DND-41 (cell line): ENCODE measurements around the gene ATP10A.

Experiments used
- ATAC-seq: fragments of 200-7000 bp; cut with Tn5 transposase; 3 replicates; pipeline ENCODE4 v1.9.1; 2021; ENCODE audit warnings: low read depth; ENCODE audit not compliant: insufficient read depth
- DNase-seq: peaks from one replicate; pipeline ENCODE4 v3.0.0-alpha.2; 2020
- H2AFZ ChIP-seq: 2 replicates; pipeline ENCODE4 v1.6.0; 2012; ENCODE audit warnings: low read depth, low read length
- H3K27ac ChIP-seq: 2 replicates; pipeline ENCODE4 v1.5.1; 2012; ENCODE audit warnings: low read length, inconsistent platforms
- H3K27me3 ChIP-seq: fragments of 200-600 bp; sonication (generic); 2 replicates; pipeline ENCODE4 v1.6.0; 2012; ENCODE audit warnings: low read length, mild to moderate bottlenecking, inconsistent platforms; ENCODE audit not compliant: insufficient read depth, poor library complexity
- H3K36me3 ChIP-seq: 2 replicates; pipeline ENCODE4 v1.5.1; 2012; ENCODE audit warnings: low read length, inconsistent platforms; ENCODE audit not compliant: insufficient read depth
- H3K4me1 ChIP-seq: 2 replicates; pipeline ENCODE4 v1.5.1; 2012; ENCODE audit warnings: mild to moderate bottlenecking, low read length; ENCODE audit not compliant: insufficient read depth
- H3K4me2 ChIP-seq: 2 replicates; pipeline ENCODE4 v1.6.0; 2012; ENCODE audit warnings: mild to moderate bottlenecking, moderate library complexity, low read length, inconsistent platforms; ENCODE audit not compliant: insufficient read depth
- H3K4me3 ChIP-seq, 2 experiments: fragments of 200-600 bp in 1 of 2; shearing (Covaris generic) in 1 of 2; 2 replicates each; pipeline ENCODE4 v1.5.1; 2012 to 2016; ENCODE audit warnings: inconsistent platforms in 2 of 2, low read length in 2 of 2, mild to moderate bottlenecking in 2 of 2, low read depth in 1 of 2, moderate library complexity in 1 of 2
- H3K79me2 ChIP-seq: 2 replicates; pipeline ENCODE4 v1.6.0; 2012; ENCODE audit warnings: low read length, inconsistent platforms; ENCODE audit not compliant: insufficient read depth
- H3K9ac ChIP-seq: 2 replicates; pipeline ENCODE4 v1.6.0; 2012; ENCODE audit warnings: low read depth, mild to moderate bottlenecking, inconsistent platforms, low read length, moderate library complexity
- H3K9me3 ChIP-seq: 2 replicates; pipeline ENCODE4 v1.5.1; 2012; ENCODE audit warnings: low read length, moderate library complexity, mild to moderate bottlenecking, inconsistent platforms; ENCODE audit not compliant: insufficient read depth, severe bottlenecking
- H4K20me1 ChIP-seq: 2 replicates; pipeline ENCODE4 v1.6.0; 2012; ENCODE audit warnings: low read length; ENCODE audit not compliant: insufficient read depth
- CTCF ChIP-seq: IDR thresholded peaks from 2 replicates; pipeline ENCODE4 v1.5.1; 2012; ENCODE audit warnings: borderline replicate concordance, low read length, moderate library complexity, mild to moderate bottlenecking; ENCODE audit not compliant: poor library complexity, severe bottlenecking; ENCODE audit errors: extremely low read depth
- EZH2 ChIP-seq: IDR thresholded peaks from 3 replicates; pipeline ENCODE4 v1.6.1; 2012; ENCODE audit warnings: borderline replicate concordance, low read depth, mild to moderate bottlenecking, moderate library complexity, low read length, inconsistent platforms; ENCODE audit not compliant: severe bottlenecking

Gene ATP10A

GRCh38 chr15:25863111-25863967, at the start of gene ATP10A:
Gene ATP10A (minus strand): TSS chr15:25863327. CDS start chr15:25863096, 231 bp downstream.
- H4K20me1 ChIP-seq: no peaks in the 10 kb centered on the region
- H3K79me2 ChIP-seq: no peaks in the 10 kb centered on the region
- DNase-seq (no peak), ATAC-seq (no peak)
- peaks cover 3% of the 10 kb centered on the region; the same call in 1 of the 2 replicates for H3K4me1 ChIP-seq
- H3K4me3 ChIP-seq: no peak within 1 kb of the TSS
- H3K36me3 ChIP-seq: no peaks in the 10 kb centered on the region
- no peak within 1 kb of the TSS for H3K27ac ChIP-seq
- no peak within 1 kb of the TSS for H3K9ac ChIP-seq
- H3K27me3 ChIP-seq: no peaks in the 10 kb centered on the region
- no peak within 1 kb of the TSS for H2AFZ ChIP-seq
- peaks cover 2% of the 10 kb centered on the region for H3K9me3 ChIP-seq
- no peak within 1 kb of the TSS for H3K4me2 ChIP-seq
- no peak for TF ChIP-seq EZH2
- TF ChIP-seq CTCF: no peak

- Histone ChIP-seq H3K4me1 (no peaks in the 10 kb centered on the region), H3K9me3 (no peaks in the 10 kb centered on the region), H3K9ac (no peak overlapping the region), H3K4me2 (no peak overlapping the region), H3K27me3 (no peaks in the 10 kb centered on the region), H4K20me1 (no peaks in the 10 kb centered on the region), H3K27ac (no peak overlapping the region), H3K79me2 (no peaks in the 10 kb centered on the region), H2AFZ (no peak overlapping the region), H3K36me3 (no peaks in the 10 kb centered on the region), H3K4me3 (no peak overlapping the region)
- no peak for TF ChIP-seq CTCF
- no peak for TF ChIP-seq EZH2
- no peak for ATAC-seq
- DNase-seq: no peak
Observed at GRCh38 chr15:25912035-25912434, 48.9 kb upstream of the ATP10A start.

- Histone ChIP-seq H3K36me3 (no peaks in the 10 kb centered on the region), H3K4me3 (no peak overlapping the region), H3K9ac (no peak overlapping the region), H4K20me1 (no peaks in the 10 kb centered on the region), H3K4me2 (no peak overlapping the region), H3K9me3 (no peaks in the 10 kb centered on the region), H3K79me2 (no peaks in the 10 kb centered on the region), H3K27me3 (no peaks in the 10 kb centered on the region), H3K27ac (no peak overlapping the region), H2AFZ (no peak overlapping the region), H3K4me1 (no peaks in the 10 kb centered on the region)
- TF ChIP-seq EZH2 (no peak), CTCF (no peak)
- no peak for DNase-seq
- ATAC-seq: no peak
Observed at GRCh38 chr15:25910832-25911231, 47.7 kb upstream of the ATP10A start.
